Endothelial cell of umbilical vein (primary cell): ENCODE measurements around the gene TTF2.

Experiments
- CTCF ChIP-seq, 2 donors: IDR thresholded peaks; 1 replicate in 1 of 2; 2 replicates in 1 of 2; pipeline ENCODE4 v1.5.1; 2011; ENCODE audit warnings: low read length in 2 of 2, mild to moderate bottlenecking in 2 of 2, moderate library complexity in 2 of 2, control low read depth in 1 of 2, inconsistent platforms in 1 of 2, low read depth in 1 of 2; ENCODE audit not compliant: insufficient read depth in 1 of 2; ENCODE audit errors: extremely low read depth in 1 of 2
- POLR2A ChIP-seq: IDR thresholded peaks from 2 replicates; pipeline ENCODE4 v1.6.1; 2012; ENCODE audit warnings: low read depth, mild to moderate bottlenecking, control low read depth, low read length

GRCh38 chr1:117068580-117068979 is 8.5 kb downstream of the TTF2 start:
- TF ChIP-seq CTCF (IDR thresholded peaks at IDR 0.05; ENCODE audit: extremely low read depth in 1 of 2, insufficient read depth in 1 of 2, low read depth in 1 of 2, low read length in 2 of 2) (no peak), POLR2A (no peak)
